ENCODE data around the gene PRC1. TPM values are rescaled to one million over a fixed set of nuclear protein-coding genes. Genes with fewer than 3 reads are reported as not detected.

PRC1 gene
- total and polyA plus RNA-seq, 2 of the 13 experiments (the other 11 are each of a cell fraction or from before 2014, with no cell fraction given) = 137 to 162 TPM

DNA sequence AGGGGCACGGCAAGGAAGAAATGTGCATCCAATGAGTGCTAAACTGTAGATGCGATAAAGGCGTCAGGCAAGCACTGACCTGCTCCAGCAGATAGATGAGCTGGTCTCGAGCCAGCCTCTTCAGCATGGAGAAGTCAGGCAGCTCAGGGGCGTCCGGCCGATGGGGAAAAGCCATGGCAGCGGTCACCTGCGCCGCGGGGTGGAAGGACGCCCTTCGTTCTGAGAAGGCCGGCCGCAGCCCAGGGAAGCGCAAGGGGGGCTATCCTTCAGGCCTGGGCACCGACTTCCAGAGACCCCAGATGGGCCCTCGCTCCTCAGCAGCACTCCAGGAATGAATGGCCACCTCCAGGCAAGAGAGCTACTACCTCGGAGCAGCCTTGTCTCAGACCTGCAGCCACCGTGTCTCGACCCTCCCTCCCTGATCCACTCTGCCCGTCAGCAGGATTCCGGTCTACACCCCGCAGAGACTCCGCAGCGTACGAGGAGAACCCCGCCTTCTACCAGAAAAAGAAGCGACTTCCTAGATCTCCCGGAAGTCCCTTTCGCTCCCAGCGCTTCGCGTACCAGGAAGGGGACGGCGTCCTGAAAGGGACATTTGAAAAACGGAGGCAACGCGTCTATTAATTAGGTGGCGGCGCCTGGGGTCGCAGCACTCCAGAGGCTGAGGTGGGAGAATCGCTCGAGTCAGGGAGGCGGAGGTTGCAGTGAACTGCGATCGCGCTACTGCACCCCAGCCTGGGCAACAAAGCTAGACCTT lies 27.9 kb upstream of the PRC1 start, which contains the start of gene VPS33B (continued):
- 0 out of 2 replicates have a peak, but pooled peaks have one; percentile 38 for TF ChIP-seq ZNF292 (CRISPR knock-in tag; IDR thresholded peaks at IDR 0.05; ENCODE audit: borderline replicate concordance, low read depth)
- no peak for TF ChIP-seq GTF3A (CRISPR knock-in tag; conservative IDR thresholded peaks at IDR 0.05)
- peak; percentile 84 for TF ChIP-seq NRL (CRISPR knock-in tag; IDR thresholded peaks at IDR 0.05; ENCODE audit: borderline replicate concordance)
- TF ChIP-seq, protein P1, sequence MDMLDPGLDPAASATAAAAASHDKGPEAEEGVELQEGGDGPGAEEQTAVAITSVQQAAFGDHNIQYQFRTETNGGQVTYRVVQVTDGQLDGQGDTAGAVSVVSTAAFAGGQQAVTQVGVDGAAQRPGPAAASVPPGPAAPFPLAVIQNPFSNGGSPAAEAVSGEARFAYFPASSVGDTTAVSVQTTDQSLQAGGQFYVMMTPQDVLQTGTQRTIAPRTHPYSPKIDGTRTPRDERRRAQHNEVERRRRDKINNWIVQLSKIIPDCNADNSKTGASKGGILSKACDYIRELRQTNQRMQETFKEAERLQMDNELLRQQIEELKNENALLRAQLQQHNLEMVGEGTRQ (IDR thresholded peaks at IDR 0.05; ENCODE audit: low read depth, low read length) = no peak
- TF ChIP-seq, protein P1 (CRISPR knock-in tag; IDR thresholded peaks at IDR 0.05; ENCODE audit: borderline replicate concordance) = no peak; the same call in 1 of the 2 replicates
- TF ChIP-seq LCORL (IDR thresholded peaks at IDR 0.05) = no peak
- TF ChIP-seq LCORL (CRISPR knock-in tag; IDR thresholded peaks at IDR 0.05) = 0 out of 2 replicates have a peak, but pooled peaks have one; percentile 33
- peak; percentile 71; the same call in 1 of the 2 replicates for TF ChIP-seq ZNF605 (CRISPR knock-in tag; IDR thresholded peaks at IDR 0.05)
- 0 out of 2 replicates have a peak, but pooled peaks have one; percentile 62 for TF ChIP-seq TSC22D2 (CRISPR knock-in tag; IDR thresholded peaks at IDR 0.05; ENCODE audit: borderline replicate concordance)
- TF ChIP-seq ZBTB38 (CRISPR knock-in tag; IDR thresholded peaks at IDR 0.05) = 0 out of 2 replicates have a peak, but pooled peaks have one; percentile 27
- TF ChIP-seq ZNF274 (CRISPR knock-in tag; IDR thresholded peaks at IDR 0.05) = no peak
- 0 out of 2 replicates have a peak, but pooled peaks have one; percentile 38 for TF ChIP-seq ERF (CRISPR knock-in tag; IDR thresholded peaks at IDR 0.05)
- TF ChIP-seq ZNF839 (CRISPR knock-in tag; IDR thresholded peaks at IDR 0.05; ENCODE audit: borderline replicate concordance) = 0 out of 2 replicates have a peak, but pooled peaks have one; percentile 43
- no peak for TF ChIP-seq ZMYM2 (CRISPR knock-in tag; IDR thresholded peaks at IDR 0.05)
- no peak for TF ChIP-seq ZNF3 (CRISPR knock-in tag; IDR thresholded peaks at IDR 0.05)
- TF ChIP-seq, protein P2, sequence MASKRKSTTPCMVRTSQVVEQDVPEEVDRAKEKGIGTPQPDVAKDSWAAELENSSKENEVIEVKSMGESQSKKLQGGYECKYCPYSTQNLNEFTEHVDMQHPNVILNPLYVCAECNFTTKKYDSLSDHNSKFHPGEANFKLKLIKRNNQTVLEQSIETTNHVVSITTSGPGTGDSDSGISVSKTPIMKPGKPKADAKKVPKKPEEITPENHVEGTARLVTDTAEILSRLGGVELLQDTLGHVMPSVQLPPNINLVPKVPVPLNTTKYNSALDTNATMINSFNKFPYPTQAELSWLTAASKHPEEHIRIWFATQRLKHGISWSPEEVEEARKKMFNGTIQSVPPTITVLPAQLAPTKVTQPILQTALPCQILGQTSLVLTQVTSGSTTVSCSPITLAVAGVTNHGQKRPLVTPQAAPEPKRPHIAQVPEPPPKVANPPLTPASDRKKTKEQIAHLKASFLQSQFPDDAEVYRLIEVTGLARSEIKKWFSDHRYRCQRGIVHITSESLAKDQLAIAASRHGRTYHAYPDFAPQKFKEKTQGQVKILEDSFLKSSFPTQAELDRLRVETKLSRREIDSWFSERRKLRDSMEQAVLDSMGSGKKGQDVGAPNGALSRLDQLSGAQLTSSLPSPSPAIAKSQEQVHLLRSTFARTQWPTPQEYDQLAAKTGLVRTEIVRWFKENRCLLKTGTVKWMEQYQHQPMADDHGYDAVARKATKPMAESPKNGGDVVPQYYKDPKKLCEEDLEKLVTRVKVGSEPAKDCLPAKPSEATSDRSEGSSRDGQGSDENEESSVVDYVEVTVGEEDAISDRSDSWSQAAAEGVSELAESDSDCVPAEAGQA (IDR thresholded peaks at IDR 0.05; ENCODE audit: low read depth) = peak; percentile 59
- TF ChIP-seq, protein P2 (CRISPR knock-in tag; IDR thresholded peaks at IDR 0.05; ENCODE audit: borderline replicate concordance) = no peak
- TF ChIP-seq, protein P3, sequence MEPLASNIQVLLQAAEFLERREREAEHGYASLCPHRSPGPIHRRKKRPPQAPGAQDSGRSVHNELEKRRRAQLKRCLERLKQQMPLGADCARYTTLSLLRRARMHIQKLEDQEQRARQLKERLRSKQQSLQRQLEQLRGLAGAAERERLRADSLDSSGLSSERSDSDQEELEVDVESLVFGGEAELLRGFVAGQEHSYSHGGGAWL (CRISPR knock-in tag; IDR thresholded peaks at IDR 0.05) = peak; percentile 66; the same call in 1 of the 2 replicates
- TF ChIP-seq ATF1 (CRISPR knock-in tag; IDR thresholded peaks at IDR 0.05) = peak; percentile 73
- no peak for TF ChIP-seq HNRNPL (IDR thresholded peaks at IDR 0.05; ENCODE audit: low read depth, low read length)
- no peak for TF ChIP-seq ZNF256 (CRISPR knock-in tag; conservative IDR thresholded peaks at IDR 0.05)
- TF ChIP-seq ZSCAN25 (CRISPR knock-in tag; IDR thresholded peaks at IDR 0.05) = 0 out of 2 replicates have a peak, but pooled peaks have one; percentile 27
- TF ChIP-seq ZNF20 (CRISPR knock-in tag; IDR thresholded peaks at IDR 0.05) = no peak

All from HepG2 (cell line).